ENCODE data around the gene TULP4. TPM values are rescaled to one million over a fixed set of nuclear protein-coding genes. Genes with fewer than 3 reads are reported as not detected.
A peak's percentile ranks its signal among the peaks of the same experiment; 100 is the strongest.
"Not testable (repeated sequence)": the region's sequence is repeated elsewhere in the genome, so short reads cannot be mapped to it uniquely, and the experiment has no call there.

The TULP4 gene
- polyA plus RNA-seq, 1 donor from 2014 or later = 42.3 TPM

DNA sequence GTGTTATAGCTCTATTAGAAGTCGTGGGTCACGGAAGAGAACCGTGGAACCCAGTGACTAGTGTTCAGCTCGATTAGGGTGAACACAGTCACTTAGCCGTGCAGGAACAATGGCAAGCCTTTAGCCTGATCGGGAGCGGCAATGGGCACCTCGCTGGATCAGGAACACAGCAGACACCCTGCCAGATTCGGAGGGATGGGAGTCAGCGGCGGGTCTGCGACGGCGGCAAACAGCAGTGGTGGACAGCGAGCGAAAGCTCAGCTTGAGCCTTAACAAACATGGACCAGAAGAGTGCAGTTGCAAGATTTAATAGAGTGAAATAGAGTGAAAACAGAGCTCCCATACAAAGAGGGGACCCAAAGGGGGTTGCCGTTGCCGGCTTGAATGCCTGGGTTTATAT is 157.8 kb downstream of the TULP4 start:
- H3K9me3 Mint-ChIP-seq, H3K4me3 Mint-ChIP-seq, H3K27me3 Mint-ChIP-seq: not testable (repeated sequence)
- peaks cover 10 to 22% (median 17%) of the 10 kb centered on the region in 3 donors for H3K4me1 Mint-ChIP-seq
- peak overlapping the region in 1 of 3 donors; percentile 54 for H3K27ac Mint-ChIP-seq
- H3K36me3 Mint-ChIP-seq = peaks cover 14% of the 10 kb centered on the region

DNA sequence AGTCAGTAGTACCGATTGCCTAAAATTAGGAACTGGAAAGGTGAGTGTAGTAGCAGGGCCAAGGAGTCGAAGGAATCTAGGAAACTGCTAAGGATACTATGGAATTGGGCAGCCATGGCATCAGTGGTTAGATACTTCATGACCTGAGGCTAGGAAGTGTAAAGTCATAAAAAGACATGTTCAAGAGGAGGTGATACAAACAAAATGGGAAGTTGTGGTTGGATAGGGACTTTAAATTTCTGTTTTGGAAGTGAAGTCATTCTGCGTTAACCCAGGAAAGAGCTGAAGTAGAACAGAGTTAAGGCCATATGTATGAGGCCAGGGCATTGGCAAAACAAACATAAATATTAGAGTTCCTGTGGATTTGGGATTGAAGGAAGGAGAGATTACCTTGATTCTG is 159.1 kb downstream of the TULP4 start:
- Mint-ChIP-seq H3K36me3 (peaks cover 14% of the 10 kb centered on the region), H3K9me3 (no peaks in the 10 kb centered on the region), H3K27ac (no peak overlapping the region), H3K4me3 (no peak overlapping the region), H3K4me1 (peaks cover 21 to 35% (median 30%) of the 10 kb centered on the region in 3 donors), H3K27me3 (no peaks in the 10 kb centered on the region)

DNA sequence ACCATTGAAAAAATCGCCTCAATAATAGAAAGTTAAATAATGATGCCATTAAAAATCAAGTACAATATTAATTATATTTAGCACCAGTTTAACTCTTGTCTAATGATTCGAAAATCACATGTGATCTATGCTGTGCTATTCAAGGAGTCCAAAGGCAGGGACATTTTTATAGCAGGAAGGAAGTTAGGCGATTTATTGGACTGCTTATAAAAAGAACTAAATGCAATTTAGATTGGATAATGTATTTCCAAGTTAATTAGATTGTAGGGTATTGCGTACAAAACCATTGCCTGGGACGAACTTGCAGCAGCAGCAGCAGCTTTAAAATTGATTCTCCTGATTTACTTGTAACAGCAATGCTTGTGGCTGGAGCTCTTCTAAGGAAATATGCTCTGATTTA is 160.2 kb downstream of the TULP4 start:
- H3K9me3 Mint-ChIP-seq = no peaks in the 10 kb centered on the region
- H3K36me3 Mint-ChIP-seq = peaks cover 15% of the 10 kb centered on the region
- H3K27ac Mint-ChIP-seq = no peak overlapping the region
- peaks cover 29 to 40% (median 38%) of the 10 kb centered on the region in 3 donors for H3K4me1 Mint-ChIP-seq
- no peaks in the 10 kb centered on the region for H3K27me3 Mint-ChIP-seq
- no peak overlapping the region for H3K4me3 Mint-ChIP-seq

DNA sequence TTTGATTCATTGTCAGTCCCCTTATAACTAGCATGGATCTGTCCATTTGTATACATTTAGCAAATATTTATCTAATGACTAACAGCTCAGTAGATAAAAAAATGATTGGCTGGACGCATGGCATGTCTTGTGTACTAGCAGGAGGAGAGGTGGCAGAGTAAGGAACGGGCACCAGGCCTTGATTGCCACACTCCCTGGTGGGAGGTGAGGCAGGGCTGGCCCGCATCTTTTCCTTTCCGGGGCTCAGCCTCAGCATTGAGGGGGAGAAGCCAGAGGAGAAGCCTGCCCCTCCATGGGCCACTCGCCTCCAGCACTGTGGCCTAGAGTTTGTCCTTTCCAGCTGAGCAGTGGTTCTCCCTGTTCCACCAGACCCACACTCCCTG is 162.7 kb downstream of the TULP4 start:
- Mint-ChIP-seq H3K4me1 (peaks cover 30 to 35% (median 35%) of the 10 kb centered on the region in 3 donors), H3K27ac (peak overlapping the region in 1 of 3 donors; percentile 15), H3K9me3 (peaks cover 0 to 2% (median 0%) of the 10 kb centered on the region in 3 donors), H3K27me3 (no peaks in the 10 kb centered on the region), H3K36me3 (peaks cover 10% of the 10 kb centered on the region), H3K4me3 (peak overlapping the region in 2 of 4 donors; percentile 75 to 85)

DNA sequence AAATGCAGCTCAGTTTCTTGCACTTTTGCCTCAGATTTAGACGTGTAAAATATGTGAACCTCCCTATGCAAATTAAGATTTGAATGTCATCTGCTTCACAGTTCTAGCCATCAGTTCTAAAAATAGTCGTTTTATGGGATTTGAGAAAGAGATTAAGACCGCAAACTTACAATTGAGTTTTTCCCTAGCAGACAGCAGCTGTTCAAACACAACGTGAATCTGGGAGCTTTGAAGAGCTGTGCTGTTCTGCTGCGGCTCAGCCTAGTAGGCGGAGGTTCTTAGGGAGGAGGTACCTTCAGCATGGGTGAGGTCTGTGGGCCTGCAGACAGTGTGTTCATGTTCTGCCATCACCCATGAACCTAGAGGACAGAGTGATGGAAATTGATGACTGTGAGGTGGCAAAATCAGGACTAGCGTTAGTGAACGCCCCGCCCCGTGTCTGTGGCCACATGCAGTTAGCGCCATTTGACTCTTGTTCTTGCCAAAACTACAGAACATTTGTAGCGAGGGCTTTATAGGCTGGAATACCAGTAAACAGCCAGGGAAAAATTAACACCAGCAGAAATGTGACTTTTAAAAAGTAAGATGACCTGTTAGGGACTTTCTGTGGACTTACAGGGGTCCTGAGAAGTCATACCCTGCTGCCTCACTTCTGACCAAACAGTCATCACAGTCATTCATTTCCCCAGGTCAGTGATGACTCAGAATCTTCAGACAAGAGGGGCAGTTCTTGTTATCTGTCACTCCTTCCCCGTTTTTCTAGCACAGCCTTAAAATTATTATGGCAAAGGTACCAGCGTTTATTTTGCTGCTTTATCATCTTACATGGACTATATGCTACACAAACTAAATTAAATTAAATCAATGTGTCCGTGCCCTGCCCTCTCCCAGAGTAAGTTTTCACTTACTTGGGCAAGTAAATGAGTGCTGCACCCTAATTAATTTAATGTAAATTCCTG is 163.4 kb downstream of the TULP4 start:
- peaks cover 0 to 2% (median 0%) of the 10 kb centered on the region in 3 donors for H3K9me3 Mint-ChIP-seq
- H3K4me1 Mint-ChIP-seq = peaks cover 30 to 33% (median 32%) of the 10 kb centered on the region in 3 donors
- no peaks in the 10 kb centered on the region for H3K27me3 Mint-ChIP-seq
- H3K27ac Mint-ChIP-seq = peak overlapping the region in 2 of 3 donors; percentile 15 to 71
- peak overlapping the region in 3 of 4 donors; percentile 5 to 92 (median 75) for H3K4me3 Mint-ChIP-seq
- peaks cover 11% of the 10 kb centered on the region for H3K36me3 Mint-ChIP-seq

DNA sequence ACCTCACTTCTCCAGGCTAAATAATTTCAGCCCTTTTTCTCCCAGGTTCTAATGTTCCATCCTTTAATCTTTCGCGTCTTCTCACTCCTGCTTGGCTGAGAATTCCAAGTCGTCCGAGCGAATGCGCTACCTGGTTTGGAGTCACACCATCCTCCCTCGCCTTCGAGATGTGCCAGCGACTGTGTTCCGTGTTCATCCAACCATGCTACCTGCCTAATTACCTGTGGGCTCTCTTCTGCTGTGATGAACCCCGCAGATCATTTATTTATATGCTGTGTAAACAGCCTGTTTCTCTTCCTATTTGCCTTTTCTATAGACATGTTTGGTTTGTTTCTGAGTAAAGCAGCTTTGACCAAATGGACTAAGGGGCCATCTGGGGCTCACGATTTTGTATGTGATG is 164.1 kb downstream of the TULP4 start:
- peaks cover 0 to 2% (median 0%) of the 10 kb centered on the region in 3 donors for H3K9me3 Mint-ChIP-seq
- peak overlapping the region in 1 of 4 donors; percentile 92 for H3K4me3 Mint-ChIP-seq
- H3K4me1 Mint-ChIP-seq = peaks cover 24 to 28% (median 25%) of the 10 kb centered on the region in 3 donors
- H3K27ac Mint-ChIP-seq = no peak overlapping the region
- no peaks in the 10 kb centered on the region for H3K27me3 Mint-ChIP-seq
- H3K36me3 Mint-ChIP-seq = peaks cover 12% of the 10 kb centered on the region

DNA sequence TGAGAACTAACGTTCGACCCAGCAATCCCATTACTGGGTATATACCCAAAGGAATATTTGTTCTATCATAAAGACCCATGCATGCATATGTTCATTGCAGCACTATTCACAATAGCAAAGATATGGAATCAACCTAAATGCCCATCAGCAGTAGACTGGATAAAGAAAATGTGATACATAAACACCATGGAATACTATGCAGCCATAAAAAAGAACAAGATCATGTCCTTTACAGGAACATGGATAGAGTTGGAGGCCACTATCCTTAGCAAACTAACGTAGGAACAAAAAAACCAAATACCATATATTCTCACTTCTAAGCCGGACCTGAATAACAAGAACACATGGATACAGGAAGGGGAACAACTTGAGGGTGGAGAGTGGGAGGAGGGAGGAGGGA is 165.5 kb downstream of the TULP4 start:
- H3K27ac Mint-ChIP-seq = peak overlapping the region in 1 of 3 donors; percentile 47
- peaks cover 21 to 30% (median 24%) of the 10 kb centered on the region in 3 donors for H3K4me1 Mint-ChIP-seq
- H3K36me3 Mint-ChIP-seq = peaks cover 13% of the 10 kb centered on the region

DNA sequence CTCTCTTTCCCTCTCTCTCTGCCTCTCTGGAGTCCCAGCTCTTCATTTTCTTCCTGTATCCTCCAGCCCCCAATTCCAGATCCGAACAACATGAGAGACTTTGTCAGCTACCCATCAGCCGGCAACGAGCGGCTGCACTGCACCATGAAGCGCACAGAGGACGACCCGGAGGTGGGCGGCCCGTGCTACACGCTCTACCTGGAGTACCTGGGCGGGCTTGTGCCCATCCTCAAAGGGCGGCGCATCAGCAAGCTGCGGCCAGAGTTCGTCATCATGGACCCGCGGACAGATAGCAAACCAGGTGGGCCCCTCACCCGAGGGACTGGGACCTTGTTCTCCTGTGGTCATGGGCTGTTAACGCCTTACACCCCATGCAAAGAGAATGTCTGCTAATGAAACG is 168.7 kb downstream of the TULP4 start:
- Mint-ChIP-seq H3K36me3 (peaks cover 17% of the 10 kb centered on the region), H3K4me1 (peaks cover 8 to 18% (median 12%) of the 10 kb centered on the region in 3 donors), H3K27ac (no peak overlapping the region), H3K9me3 (peaks cover 0 to 2% (median 0%) of the 10 kb centered on the region in 3 donors), H3K4me3 (no peak overlapping the region), H3K27me3 (no peaks in the 10 kb centered on the region)

More for the DNA sequence above, 165.5 kb downstream of the TULP4 start:
- not testable (repeated sequence) for H3K9me3 Mint-ChIP-seq, H3K27me3 Mint-ChIP-seq, H3K4me3 Mint-ChIP-seq

DNA sequence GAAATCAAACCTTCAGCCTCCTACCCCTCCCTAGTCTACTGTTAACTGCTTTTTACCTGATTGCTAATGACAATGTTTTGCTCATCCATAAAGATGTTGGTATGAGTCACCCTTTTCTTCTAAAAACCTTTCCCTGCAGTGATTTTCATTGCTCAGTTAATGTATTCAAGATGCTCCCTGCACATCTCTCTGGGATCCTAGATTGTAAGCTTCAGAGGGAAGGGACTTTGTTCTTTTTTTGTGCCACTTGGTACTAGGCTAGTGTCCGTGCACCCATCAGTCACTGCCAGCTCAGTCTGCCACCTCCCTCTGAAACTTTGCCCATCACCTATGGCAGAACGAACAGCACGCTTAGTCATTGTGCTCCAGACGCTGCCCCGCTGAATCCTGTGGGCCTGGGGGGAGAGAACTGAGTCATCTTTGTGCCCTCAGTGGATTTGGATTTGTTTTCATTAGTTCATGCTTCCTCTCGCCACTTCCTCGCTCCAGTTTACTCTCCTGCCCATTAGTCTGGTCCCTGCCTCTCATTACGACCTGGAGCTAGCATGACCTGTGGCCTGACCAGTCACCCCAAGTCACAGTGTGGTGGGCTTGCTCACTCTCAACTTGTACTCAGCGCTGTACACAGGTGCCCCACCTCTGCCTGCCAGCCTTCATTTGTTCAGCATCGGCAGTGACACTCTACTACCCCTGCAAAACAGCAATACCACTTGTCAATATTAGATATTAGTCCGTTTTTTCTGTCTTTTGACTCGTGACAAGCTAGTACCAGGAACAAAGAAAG is 169.6 kb downstream of the TULP4 start:
- Mint-ChIP-seq H3K4me3 (peak overlapping the region in 1 of 4 donors; percentile 17), H3K27ac (peak overlapping the region in 1 of 3 donors; percentile 86), H3K4me1 (peaks cover 0 to 9% (median 3%) of the 10 kb centered on the region in 3 donors), H3K36me3 (peaks cover 19% of the 10 kb centered on the region), H3K9me3 (peaks cover 0 to 2% (median 0%) of the 10 kb centered on the region in 3 donors), H3K27me3 (no peaks in the 10 kb centered on the region)

DNA sequence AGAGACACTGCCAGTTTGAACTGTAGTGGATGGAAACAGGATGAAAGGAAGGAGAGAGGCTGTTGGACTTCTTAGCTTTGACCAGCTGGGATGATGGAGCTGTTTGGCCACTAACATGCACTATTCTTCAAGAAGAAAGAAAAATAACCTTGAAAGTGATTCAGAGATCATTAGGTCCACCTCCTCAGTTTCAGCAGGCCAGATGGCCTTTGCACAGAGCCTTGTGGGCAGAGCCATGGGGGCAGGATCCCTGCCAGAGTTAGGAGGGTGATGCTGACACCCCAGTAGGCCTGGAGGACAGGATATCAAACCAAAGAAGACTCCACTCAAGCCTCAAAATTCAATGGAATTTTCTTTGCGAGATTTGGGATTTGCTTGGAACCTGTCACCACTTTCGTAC is 173.2 kb downstream of the TULP4 start:
- no peak overlapping the region for H3K4me3 Mint-ChIP-seq
- no peak overlapping the region for H3K27ac Mint-ChIP-seq
- H3K4me1 Mint-ChIP-seq = peaks cover 0 to 7% (median 0%) of the 10 kb centered on the region in 3 donors
- H3K9me3 Mint-ChIP-seq = no peaks in the 10 kb centered on the region
- peaks cover 14% of the 10 kb centered on the region for H3K36me3 Mint-ChIP-seq
- H3K27me3 Mint-ChIP-seq = no peaks in the 10 kb centered on the region

DNA sequence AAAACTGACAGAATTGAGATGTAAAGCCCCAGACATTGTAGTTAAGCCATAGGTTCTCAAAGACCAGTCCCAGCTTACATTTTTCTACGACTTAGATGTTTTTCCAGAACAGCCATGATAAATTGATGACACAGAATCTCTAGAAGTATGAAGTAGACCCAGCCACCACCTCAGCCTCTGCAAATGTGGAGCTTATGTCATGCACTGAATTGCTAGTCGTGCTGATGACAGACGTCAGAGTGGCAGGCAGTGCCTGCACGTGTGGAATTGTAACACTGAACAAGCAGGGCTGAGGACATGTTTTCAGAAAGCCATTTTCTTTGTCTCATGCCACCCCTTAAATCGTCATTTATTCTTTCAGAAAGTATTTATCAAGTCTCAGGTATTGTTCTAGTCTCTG is 175.2 kb downstream of the TULP4 start:
- H3K27ac Mint-ChIP-seq = no peak overlapping the region
- no peaks in the 10 kb centered on the region for H3K27me3 Mint-ChIP-seq
- H3K36me3 Mint-ChIP-seq = peaks cover 14% of the 10 kb centered on the region
- no peaks in the 10 kb centered on the region for H3K4me1 Mint-ChIP-seq
- no peaks in the 10 kb centered on the region for H3K9me3 Mint-ChIP-seq
- no peak overlapping the region for H3K4me3 Mint-ChIP-seq

DNA sequence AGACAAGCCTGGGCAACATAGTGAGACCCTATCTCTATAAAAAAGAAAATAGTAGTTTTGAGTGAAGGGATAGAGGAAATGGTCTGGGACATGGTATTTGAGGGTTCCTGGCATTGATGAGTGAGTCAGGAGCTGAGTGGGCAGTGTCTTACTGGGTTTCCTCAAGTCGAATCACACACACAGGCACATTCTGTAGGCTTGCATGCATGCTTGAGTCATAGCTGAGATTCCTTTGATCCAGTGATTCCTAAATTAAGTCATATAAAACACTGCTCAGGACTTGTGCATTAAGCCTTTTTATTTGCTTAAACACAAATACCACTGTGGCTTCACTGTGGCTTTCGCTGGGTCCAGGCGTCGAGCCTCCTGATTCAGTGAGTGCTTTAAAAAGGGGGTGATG is 175.8 kb downstream of the TULP4 start:
- no peaks in the 10 kb centered on the region for H3K27me3 Mint-ChIP-seq
- no peaks in the 10 kb centered on the region for H3K9me3 Mint-ChIP-seq
- no peaks in the 10 kb centered on the region for H3K4me1 Mint-ChIP-seq
- no peak overlapping the region for H3K27ac Mint-ChIP-seq
- H3K4me3 Mint-ChIP-seq = no peak overlapping the region
- peaks cover 13% of the 10 kb centered on the region for H3K36me3 Mint-ChIP-seq

DNA sequence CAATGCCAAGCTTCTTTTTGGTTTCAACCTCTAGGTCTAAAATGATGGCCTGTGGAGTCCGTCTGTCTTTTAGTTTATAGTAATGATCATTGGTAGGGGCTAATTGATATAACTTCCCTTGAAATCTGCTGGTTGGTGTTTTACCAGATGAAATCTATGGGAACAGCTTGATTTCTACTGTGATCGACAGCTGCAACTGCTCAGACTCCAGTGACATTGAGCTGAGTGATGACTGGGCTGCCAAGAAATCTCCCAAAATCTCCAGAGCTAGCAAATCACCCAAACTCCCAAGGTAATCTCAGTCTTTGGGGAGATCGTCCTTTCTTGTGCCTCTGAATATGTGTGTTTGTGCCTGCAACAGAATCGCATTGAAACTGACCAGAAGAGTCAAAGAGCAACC is 177.2 kb downstream of the TULP4 start:
- no peak overlapping the region for H3K4me3 Mint-ChIP-seq
- no peaks in the 10 kb centered on the region for H3K9me3 Mint-ChIP-seq
- H3K4me1 Mint-ChIP-seq = no peaks in the 10 kb centered on the region
- no peaks in the 10 kb centered on the region for H3K27me3 Mint-ChIP-seq
- peak overlapping the region in 1 of 3 donors; percentile 48 for H3K27ac Mint-ChIP-seq
- peaks cover 15% of the 10 kb centered on the region for H3K36me3 Mint-ChIP-seq

DNA sequence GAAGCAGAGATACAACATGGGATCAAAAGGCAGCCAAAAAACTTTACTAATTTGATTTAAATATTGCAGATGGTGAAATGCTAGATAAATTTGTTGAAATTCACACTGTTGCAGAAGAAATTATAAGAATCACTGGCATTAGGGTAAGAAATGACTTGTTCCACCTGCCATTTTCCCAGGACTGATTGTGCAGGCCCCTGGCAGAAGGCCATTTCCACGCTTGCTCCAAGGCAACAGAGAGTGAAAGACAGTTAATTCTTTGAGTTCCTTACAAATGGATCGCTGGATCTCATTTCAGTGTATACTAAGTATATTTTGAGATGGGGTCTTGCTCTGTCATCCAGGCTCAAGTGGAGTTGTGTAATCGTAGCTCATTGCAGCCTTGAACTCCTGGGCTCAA is 180.6 kb downstream of the TULP4 start:
- H3K9me3 Mint-ChIP-seq = no peaks in the 10 kb centered on the region
- H3K27me3 Mint-ChIP-seq = no peaks in the 10 kb centered on the region
- H3K4me1 Mint-ChIP-seq = no peaks in the 10 kb centered on the region
- H3K36me3 Mint-ChIP-seq = peaks cover 7% of the 10 kb centered on the region
- no peak overlapping the region for H3K4me3 Mint-ChIP-seq
- H3K27ac Mint-ChIP-seq = no peak overlapping the region

DNA sequence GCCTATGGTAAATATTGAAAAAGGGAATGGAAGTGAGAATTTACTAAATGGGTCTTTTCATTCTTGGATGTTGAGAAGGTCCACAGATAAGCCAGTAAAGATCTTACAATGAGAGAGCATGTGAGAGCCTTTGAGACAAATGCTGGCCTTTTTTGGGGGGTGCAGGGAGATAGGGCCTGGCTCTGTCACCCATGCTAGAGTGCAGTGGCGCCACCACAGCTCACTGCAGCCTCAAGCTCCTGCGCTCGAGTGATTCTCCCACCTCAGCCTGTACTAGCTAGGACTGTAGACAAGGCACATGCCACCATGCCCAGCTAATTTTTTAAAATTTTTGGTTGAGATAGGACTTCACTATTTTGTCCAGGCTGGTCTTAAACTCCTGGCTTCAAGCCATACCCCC is 184.4 kb downstream of the TULP4 start:
- Mint-ChIP-seq H3K27me3 (no peaks in the 10 kb centered on the region), H3K36me3 (peaks cover 9% of the 10 kb centered on the region), H3K4me1 (no peaks in the 10 kb centered on the region), H3K9me3 (no peaks in the 10 kb centered on the region), H3K27ac (no peak overlapping the region), H3K4me3 (no peak overlapping the region)

Measured in IgD-negative memory B cell (primary cell).